Brain microvascular endothelial cell (primary cell): ENCODE data around the gene MEGF6.

Experiments used
- DNase-seq: peaks from one replicate; pipeline ENCODE4 v3.0.0-alpha.2; 2020
- H3K27ac ChIP-seq: fragments of 250-450 bp; sonication (Bioruptor Pico); 2 replicates; pipeline ENCODE4 v1.5.1; 2020; ENCODE audit warnings: mild to moderate bottlenecking, moderate library complexity
- H3K27me3 ChIP-seq: fragments of 250-450 bp; sonication (Bioruptor Pico); replicated peaks from 2 replicates; pipeline ENCODE4 v1.5.1; 2020; ENCODE audit warnings: mild to moderate bottlenecking
- H3K36me3 ChIP-seq: fragments of 250-450 bp; sonication (Bioruptor Pico); replicated peaks from 2 replicates; pipeline ENCODE4 v1.5.1; 2020; ENCODE audit warnings: mild to moderate bottlenecking
- H3K4me3 ChIP-seq: 2 replicates; pipeline ENCODE4 v1.5.1; 2011; ENCODE audit warnings: low read depth, mild to moderate bottlenecking, control low read depth, low read length, moderate library complexity
- CTCF ChIP-seq: IDR thresholded peaks from 2 replicates; pipeline ENCODE4 v1.5.1; 2011; ENCODE audit warnings: low read depth, mild to moderate bottlenecking, moderate library complexity, low read length, control low read depth, inconsistent platforms; ENCODE audit errors: missing control alignments
- in situ Hi-C: cut with HindIII; loops from 2 replicates; pipeline ENCODE4 v1.10.0; 2017; ENCODE audit warnings: low sequenced_read_pairs, low pct_ligation_motif_present

MEGF6 gene

GRCh38 chr1:3594706-3595377, 16.5 kb downstream of the MEGF6 start:
- no peak overlapping the region for H3K27ac ChIP-seq
- no peaks in the 10 kb centered on the region for H3K36me3 ChIP-seq
- DNase-seq: no peak
- H3K27me3 ChIP-seq: no peaks in the 10 kb centered on the region
- TF ChIP-seq CTCF: no peak
- no peak overlapping the region for H3K4me3 ChIP-seq
- in situ Hi-C loops: no loop called here

GRCh38 chr1:3593745-3594144, 17.6 kb downstream of the MEGF6 start:
- no peak overlapping the region for H3K27ac ChIP-seq
- H3K4me3 ChIP-seq: no peak overlapping the region
- in situ Hi-C loops: no loop called here
- no peak for DNase-seq
- TF ChIP-seq CTCF: no peak
- H3K27me3 ChIP-seq: no peaks in the 10 kb centered on the region
- no peaks in the 10 kb centered on the region for H3K36me3 ChIP-seq

GRCh38 chr1:3593334-3593733, 18.0 kb downstream of the MEGF6 start:
- Histone ChIP-seq H3K27ac (no peak overlapping the region), H3K36me3 (no peaks in the 10 kb centered on the region), H3K27me3 (no peaks in the 10 kb centered on the region), H3K4me3 (no peak overlapping the region)
- no peak for TF ChIP-seq CTCF
- no peak for DNase-seq
- in situ Hi-C loops: no loop called here

GRCh38 chr1:3590951-3591865, 20.1 kb downstream of the MEGF6 start:
- H3K27ac ChIP-seq: no peak overlapping the region
- DNase-seq: no peak
- H3K27me3 ChIP-seq: no peaks in the 10 kb centered on the region
- H3K36me3 ChIP-seq: no peaks in the 10 kb centered on the region
- H3K4me3 ChIP-seq: no peak overlapping the region
- in situ Hi-C loops: no loop called here
- no peak for TF ChIP-seq CTCF

GRCh38 chr1:3590139-3590763, 21.1 kb downstream of the MEGF6 start:
- no peak overlapping the region for H3K4me3 ChIP-seq
- no peak for DNase-seq
- in situ Hi-C loops: no loop called here
- no peak for TF ChIP-seq CTCF
- no peaks in the 10 kb centered on the region for H3K36me3 ChIP-seq
- H3K27ac ChIP-seq: no peak overlapping the region
- H3K27me3 ChIP-seq: no peaks in the 10 kb centered on the region
